Neural progenitor cell (in vitro differentiated cells): ENCODE results near the gene RAX.

ENCODE experiments used
- EZH2 ChIP-seq: fragments of 200-600 bp; sonication (generic); IDR thresholded peaks from 2 replicates; pipeline ENCODE4 v1.6.1; 2017; ENCODE audit warnings: antibody characterized with exemption, mild to moderate bottlenecking, moderate library complexity
- EZH2phosphoT487 ChIP-seq: fragments of 200-600 bp; sonication (generic); IDR thresholded peaks from 2 replicates; pipeline ENCODE4 v1.6.1; 2017; ENCODE audit warnings: antibody characterized with exemption
- TF ChIP-seq, protein P1 (sequence below): fragments of 200-600 bp; sonication (generic); IDR thresholded peaks from 2 replicates; pipeline ENCODE4 v1.5.1; 2017; ENCODE audit warnings: antibody characterized with exemption, mild to moderate bottlenecking

GRCh38 chr18:59300676-59301285, 27.5 kb upstream of the RAX start:
- TF ChIP-seq, protein P1, sequence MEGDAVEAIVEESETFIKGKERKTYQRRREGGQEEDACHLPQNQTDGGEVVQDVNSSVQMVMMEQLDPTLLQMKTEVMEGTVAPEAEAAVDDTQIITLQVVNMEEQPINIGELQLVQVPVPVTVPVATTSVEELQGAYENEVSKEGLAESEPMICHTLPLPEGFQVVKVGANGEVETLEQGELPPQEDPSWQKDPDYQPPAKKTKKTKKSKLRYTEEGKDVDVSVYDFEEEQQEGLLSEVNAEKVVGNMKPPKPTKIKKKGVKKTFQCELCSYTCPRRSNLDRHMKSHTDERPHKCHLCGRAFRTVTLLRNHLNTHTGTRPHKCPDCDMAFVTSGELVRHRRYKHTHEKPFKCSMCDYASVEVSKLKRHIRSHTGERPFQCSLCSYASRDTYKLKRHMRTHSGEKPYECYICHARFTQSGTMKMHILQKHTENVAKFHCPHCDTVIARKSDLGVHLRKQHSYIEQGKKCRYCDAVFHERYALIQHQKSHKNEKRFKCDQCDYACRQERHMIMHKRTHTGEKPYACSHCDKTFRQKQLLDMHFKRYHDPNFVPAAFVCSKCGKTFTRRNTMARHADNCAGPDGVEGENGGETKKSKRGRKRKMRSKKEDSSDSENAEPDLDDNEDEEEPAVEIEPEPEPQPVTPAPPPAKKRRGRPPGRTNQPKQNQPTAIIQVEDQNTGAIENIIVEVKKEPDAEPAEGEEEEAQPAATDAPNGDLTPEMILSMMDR = no peak
- TF ChIP-seq EZH2 = no peak
- TF ChIP-seq EZH2phosphoT487 = no peak
